Prostate gland (tissue), 2 donors: ENCODE results near the gene AMIGO1. TPM values are rescaled to one million over a fixed set of nuclear protein-coding genes. Genes with fewer than 3 reads are reported as not detected.
A peak's percentile ranks its signal among the peaks of the same experiment; 100 is the strongest.

Source experiments
- DNase-seq: peaks from one replicate; pipeline ENCODE4 v3.0.0-alpha.2; 2019; ENCODE audit warnings: low spot score
- H3K27ac ChIP-seq, 2 donors: fragments of 200-600 bp; sonication (generic); 2 replicates each; pipeline ENCODE4 v1.5.1; 2017 to 2019
- H3K27me3 ChIP-seq: fragments of 200-600 bp; sonication (generic); replicated peaks from 2 replicates; pipeline ENCODE4 v1.5.1; 2019; ENCODE audit not compliant: insufficient read depth
- H3K36me3 ChIP-seq, 2 donors: fragments of 200-600 bp; sonication (generic); 1 replicate in 1 of 2; 2 replicates in 1 of 2; pipeline versions ENCODE4 v1.5.1 to v1.8.1; 2017 to 2019
- H3K4me1 ChIP-seq: fragments of 200-600 bp; sonication (generic); replicated peaks from 2 replicates; pipeline ENCODE4 v1.5.1; 2019
- H3K4me3 ChIP-seq, 2 donors: fragments of 200-600 bp; sonication (generic); 2 replicates each; pipeline ENCODE4 v1.5.1; 2017 to 2019
- H3K9me3 ChIP-seq: fragments of 200-600 bp; sonication (generic); 2 replicates; pipeline ENCODE4 v1.5.1; 2017
- CTCF ChIP-seq, 4 experiments: fragments of 200-600 bp in 2 of 4; fragments of 450-650 bp in 2 of 4; sonication (generic) in 2 of 4; IDR thresholded peaks; 1 replicate in 3 of 4; 2 replicates in 1 of 4; pipeline ENCODE4 v1.5.1; 2016 to 2019; ENCODE audit warnings: antibody characterized with exemption in 4 of 4, mild to moderate bottlenecking in 2 of 4, moderate library complexity in 2 of 4
- POLR2A ChIP-seq: fragments of 450-650 bp; IDR thresholded peaks from one replicate; pipeline ENCODE4 v1.6.1; 2016; ENCODE audit warnings: antibody characterized with exemption, mild to moderate bottlenecking
- POLR2AphosphoS5 ChIP-seq: sonication (generic); formaldehyde crosslinking; IDR thresholded peaks from one replicate; pipeline ENCODE4 v1.6.1; 2017; ENCODE audit warnings: antibody characterized with exemption
- WGBS: methylation state at CpG from one replicate; pipeline ENCODE4 v1.1.5; 2018; 5-methylcytosine and 5-hydroxymethylcytosine counted together
- intact Hi-C: fragments of 100-400 bp; cut with DNase I; formaldehyde crosslinking; loops from one replicate; pipeline ENCODE4 v1.14.2; 2022
- total RNA-seq, 2 donors: library from RNA; depleted of rRNA; stranded (reverse); fragments of >200 nt; gene quantifications; one replicate each; pipeline ENCODE4 v1.1.0, GENCODE V29; 2016

Gene AMIGO1
- total RNA-seq, 2 donors from 2014 or later: 9.5 to 13.2 TPM

DNA sequence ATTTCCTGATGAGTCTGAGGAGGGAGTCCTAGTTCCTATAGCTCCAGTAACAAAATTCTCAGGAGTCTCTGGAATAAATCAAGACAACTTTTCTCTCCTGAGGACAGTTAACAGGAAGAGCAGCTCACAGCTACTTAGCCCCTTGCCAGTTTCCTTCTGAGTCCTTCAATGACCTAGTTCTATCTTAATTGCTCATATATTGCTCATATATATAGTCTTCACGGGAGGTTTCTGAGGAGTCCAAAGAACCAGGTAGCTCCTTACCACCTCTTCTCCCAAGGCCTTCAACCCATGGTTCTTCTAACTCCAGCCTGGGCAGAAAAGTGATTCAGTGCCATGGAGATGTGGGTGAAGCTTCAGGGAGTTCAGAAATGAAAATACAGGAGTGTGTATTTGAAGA, 4.6 kb downstream of the AMIGO1 start:
- intact Hi-C loops: no loop called here
- no peaks in the 10 kb centered on the region for H3K36me3 ChIP-seq
- no peaks in the 10 kb centered on the region for H3K4me1 ChIP-seq
- DNase-seq: no peak
- 96% methylated on average over 1 of the region's 1 CpG for WGBS
- H3K27me3 ChIP-seq: no peaks in the 10 kb centered on the region
- H3K27ac ChIP-seq: no peak overlapping the region
- H3K9me3 ChIP-seq: no peaks in the 10 kb centered on the region
- TF ChIP-seq CTCF (IDR thresholded peaks at IDR 0.05) (no peak), POLR2AphosphoS5 (no peak), POLR2A (no peak)
- no peak overlapping the region for H3K4me3 ChIP-seq

GRCh38 chr1:109503935-109504334, 5.6 kb downstream of the AMIGO1 start:
- 44% methylated on average over 5 of the region's 5 CpGs for WGBS
- H3K27me3 ChIP-seq: no peaks in the 10 kb centered on the region
- no peak overlapping the region for H3K4me3 ChIP-seq
- peak overlapping the region in 1 of 2 donors; percentile 52 for H3K27ac ChIP-seq
- intact Hi-C loops: no loop called here
- no peak for TF ChIP-seq POLR2A
- no peak for TF ChIP-seq CTCF (IDR thresholded peaks at IDR 0.05)
- no peak for TF ChIP-seq POLR2AphosphoS5
- no peaks in the 10 kb centered on the region for H3K9me3 ChIP-seq
- H3K36me3 ChIP-seq: no peaks in the 10 kb centered on the region
- no peaks in the 10 kb centered on the region for H3K4me1 ChIP-seq
- no peak for DNase-seq

- WGBS: 64% methylated on average over 3 of the region's 3 CpGs
- intact Hi-C loops: no loop called here
- Histone ChIP-seq H3K9me3 (no peaks in the 10 kb centered on the region), H3K4me1 (no peaks in the 10 kb centered on the region), H3K36me3 (no peaks in the 10 kb centered on the region), H3K4me3 (no peak overlapping the region), H3K27ac (no peak overlapping the region), H3K27me3 (no peaks in the 10 kb centered on the region)
- DNase-seq: no peak
- TF ChIP-seq POLR2AphosphoS5 (no peak), CTCF (IDR thresholded peaks at IDR 0.05) (no peak), POLR2A (no peak)
Measured at GRCh38 chr1:109502364-109502851, 7.1 kb downstream of the AMIGO1 start.

GRCh38 chr1:109501644-109502363, 7.7 kb downstream of the AMIGO1 start:
- intact Hi-C loops: no loop called here
- WGBS: 57% methylated on average over 5 of the region's 5 CpGs
- Histone ChIP-seq H3K4me3 (no peak overlapping the region), H3K27me3 (no peaks in the 10 kb centered on the region), H3K9me3 (no peaks in the 10 kb centered on the region), H3K4me1 (no peaks in the 10 kb centered on the region), H3K27ac (no peak overlapping the region), H3K36me3 (no peaks in the 10 kb centered on the region)
- no peak for TF ChIP-seq POLR2A
- TF ChIP-seq CTCF (IDR thresholded peaks at IDR 0.05): no peak
- no peak for TF ChIP-seq POLR2AphosphoS5
- no peak for DNase-seq

DNA sequence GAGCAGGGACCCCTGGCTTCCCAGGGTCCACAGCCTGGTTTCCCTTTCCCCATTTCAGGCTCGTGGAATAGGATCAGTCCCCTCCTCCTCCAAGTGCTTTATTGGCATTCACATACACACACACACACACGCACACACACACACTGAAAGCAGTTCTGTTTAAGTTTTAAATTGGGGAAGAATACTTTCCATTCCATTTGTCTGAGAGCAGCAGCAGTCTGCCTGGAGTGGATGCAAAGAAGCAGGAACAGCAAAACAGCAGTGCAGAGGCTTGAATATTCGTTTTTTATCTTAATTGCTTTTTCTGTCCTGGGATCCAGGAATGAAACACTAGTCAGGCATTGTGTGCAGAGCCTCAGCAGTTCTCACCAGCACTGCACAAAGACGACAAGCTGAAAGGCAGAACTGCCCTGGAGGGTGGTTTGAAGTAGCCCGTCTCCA, 8.6 kb downstream of the AMIGO1 start:
- Histone ChIP-seq H3K27me3 (no peaks in the 10 kb centered on the region), H3K36me3 (no peaks in the 10 kb centered on the region), H3K4me3 (no peak overlapping the region), H3K27ac (no peak overlapping the region), H3K9me3 (no peaks in the 10 kb centered on the region), H3K4me1 (no peaks in the 10 kb centered on the region)
- 31% methylated on average over 5 of the region's 5 CpGs for WGBS
- no peak for DNase-seq
- intact Hi-C loops: no loop called here
- TF ChIP-seq CTCF (IDR thresholded peaks at IDR 0.05) (no peak), POLR2A (no peak), POLR2AphosphoS5 (no peak)
